ENCODE data around the gene DYRK1A. TPM values are rescaled to one million over a fixed set of nuclear protein-coding genes. Genes with fewer than 3 reads are reported as not detected.
A peak's percentile ranks its signal among the peaks of the same experiment; 100 is the strongest.

Gene DYRK1A
- total RNA-seq, 1 donor from 2014 or later = 108 TPM

DNA sequence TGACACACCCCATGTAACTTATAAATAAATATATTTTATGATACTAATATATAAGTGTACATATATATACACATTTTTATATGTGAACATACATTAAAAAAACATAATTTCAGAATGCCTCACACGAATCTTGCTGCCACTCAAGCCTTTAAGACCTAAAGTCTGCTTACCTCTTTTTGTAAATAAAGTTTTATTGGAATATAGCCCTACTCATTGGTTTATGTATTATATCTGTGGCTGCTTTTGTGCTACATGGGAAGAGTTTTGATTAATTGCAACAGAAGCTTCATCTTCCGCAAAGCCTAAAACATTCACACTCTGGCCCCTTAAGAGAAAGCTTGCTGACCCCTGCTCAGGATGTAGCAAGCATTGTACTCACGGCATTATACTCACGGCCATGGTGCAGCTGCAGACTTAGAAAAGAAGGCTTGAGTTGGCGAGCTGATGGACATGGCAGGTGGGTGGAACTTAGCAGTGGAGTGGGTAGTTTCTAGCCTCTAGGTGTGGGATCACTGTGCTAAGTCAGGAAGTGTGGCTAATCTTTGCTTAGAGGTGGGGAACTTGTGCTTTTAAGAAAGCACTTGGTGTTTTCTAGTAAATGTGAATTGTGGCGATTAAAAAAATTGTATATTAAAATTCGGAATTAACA, 80.8 kb downstream of the DYRK1A start:
- peaks cover 30% of the 10 kb centered on the region for H3K4me1 ChIP-seq
- H3K36me3 Mint-ChIP-seq = peaks cover 25% of the 10 kb centered on the region
- no peaks in the 10 kb centered on the region for H3K27me3 ChIP-seq
- peak overlapping the region; percentile 9 for H3K27ac ChIP-seq
- H3K9me3 Mint-ChIP-seq = peaks cover 1% of the 10 kb centered on the region
- no peak overlapping the region for H3K4me3 Mint-ChIP-seq
- TF ChIP-seq, protein P1, sequence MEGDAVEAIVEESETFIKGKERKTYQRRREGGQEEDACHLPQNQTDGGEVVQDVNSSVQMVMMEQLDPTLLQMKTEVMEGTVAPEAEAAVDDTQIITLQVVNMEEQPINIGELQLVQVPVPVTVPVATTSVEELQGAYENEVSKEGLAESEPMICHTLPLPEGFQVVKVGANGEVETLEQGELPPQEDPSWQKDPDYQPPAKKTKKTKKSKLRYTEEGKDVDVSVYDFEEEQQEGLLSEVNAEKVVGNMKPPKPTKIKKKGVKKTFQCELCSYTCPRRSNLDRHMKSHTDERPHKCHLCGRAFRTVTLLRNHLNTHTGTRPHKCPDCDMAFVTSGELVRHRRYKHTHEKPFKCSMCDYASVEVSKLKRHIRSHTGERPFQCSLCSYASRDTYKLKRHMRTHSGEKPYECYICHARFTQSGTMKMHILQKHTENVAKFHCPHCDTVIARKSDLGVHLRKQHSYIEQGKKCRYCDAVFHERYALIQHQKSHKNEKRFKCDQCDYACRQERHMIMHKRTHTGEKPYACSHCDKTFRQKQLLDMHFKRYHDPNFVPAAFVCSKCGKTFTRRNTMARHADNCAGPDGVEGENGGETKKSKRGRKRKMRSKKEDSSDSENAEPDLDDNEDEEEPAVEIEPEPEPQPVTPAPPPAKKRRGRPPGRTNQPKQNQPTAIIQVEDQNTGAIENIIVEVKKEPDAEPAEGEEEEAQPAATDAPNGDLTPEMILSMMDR (IDR thresholded peaks at IDR 0.05) = no peak
- TF ChIP-seq EZH2phosphoT487 (IDR thresholded peaks at IDR 0.05) (no peak), EZH2 (IDR thresholded peaks at IDR 0.05) (no peak)
- peaks cover 7% of the 10 kb centered on the region for H3F3A ChIP-seq (ENCODE audit: low read depth)
- no peak overlapping the region for H3K9ac ChIP-seq
- peak; percentile 48 for DNase-seq (ENCODE audit: low spot score)
- no peak overlapping the region for H2AFZ ChIP-seq (replicated peaks)
- H3K27ac Mint-ChIP-seq = peak overlapping the region; percentile 30
- peak overlapping the region; percentile 7 for H3K4me2 ChIP-seq
- no peaks in the 10 kb centered on the region for H3K9me3 ChIP-seq (ENCODE audit: low read depth)
- H3K27me3 Mint-ChIP-seq (ENCODE audit: insufficient read depth, low read depth) = no peaks in the 10 kb centered on the region
- peaks cover 52% of the 10 kb centered on the region for H3K4me1 Mint-ChIP-seq
- H3K4me3 ChIP-seq = no peak overlapping the region
- no peaks in the 10 kb centered on the region for H3K36me3 ChIP-seq
- H3K79me2 ChIP-seq (ENCODE audit: low read depth) = peaks cover 100% of the 10 kb centered on the region
- H4K20me1 ChIP-seq (ENCODE audit: low read depth) = peaks cover 100% of the 10 kb centered on the region

DNA sequence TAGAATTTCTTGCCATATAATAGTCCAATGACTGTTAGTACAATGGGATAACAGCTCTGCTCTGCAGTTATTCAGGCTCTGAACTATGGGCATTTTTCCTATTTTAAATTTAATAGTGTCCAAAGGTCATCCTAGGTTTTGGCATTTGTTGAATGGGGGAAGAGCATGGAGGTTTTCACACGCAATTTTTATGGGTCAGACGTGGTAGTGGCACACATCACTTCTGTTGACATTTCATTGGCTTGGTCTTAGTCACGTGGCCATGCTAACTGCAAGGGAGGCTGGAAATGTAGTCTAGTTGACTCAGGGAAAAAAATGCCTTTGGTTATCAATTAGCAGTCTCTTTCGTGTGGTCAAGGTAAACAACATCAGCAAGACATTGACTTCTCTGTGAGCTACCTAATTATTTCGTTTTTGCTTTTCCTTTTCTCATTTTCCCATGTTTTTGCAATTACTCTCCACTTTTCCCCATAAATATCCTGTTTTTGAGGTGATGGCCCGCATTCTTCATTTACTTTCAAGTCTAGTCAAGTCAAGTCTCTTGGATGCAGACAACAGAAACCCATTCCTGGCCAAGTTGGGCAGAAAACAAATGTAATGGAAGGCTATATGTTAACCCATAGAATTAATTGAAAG, 82.8 kb downstream of the DYRK1A start:
- Mint-ChIP-seq H3K27me3 (ENCODE audit: insufficient read depth, low read depth) (no peaks in the 10 kb centered on the region), H3K36me3 (peaks cover 15% of the 10 kb centered on the region), H3K4me3 (no peak overlapping the region), H3K9me3 (no peaks in the 10 kb centered on the region), H3K27ac (no peak overlapping the region), H3K4me1 (peaks cover 46% of the 10 kb centered on the region)
- peaks cover 100% of the 10 kb centered on the region for H4K20me1 ChIP-seq (ENCODE audit: low read depth)
- peaks cover 7% of the 10 kb centered on the region for H3F3A ChIP-seq (ENCODE audit: low read depth)
- H3K4me1 ChIP-seq = peaks cover 30% of the 10 kb centered on the region
- no peak overlapping the region for H3K27ac ChIP-seq
- peaks cover 100% of the 10 kb centered on the region for H3K79me2 ChIP-seq (ENCODE audit: low read depth)
- DNase-seq (ENCODE audit: low spot score) = no peak
- H3K4me2 ChIP-seq = no peak overlapping the region
- no peak overlapping the region for H3K9ac ChIP-seq
- no peaks in the 10 kb centered on the region for H3K9me3 ChIP-seq (ENCODE audit: low read depth)
- no peak overlapping the region for H3K4me3 ChIP-seq
- H2AFZ ChIP-seq (replicated peaks) = no peak overlapping the region
- H3K27me3 ChIP-seq = no peaks in the 10 kb centered on the region
- no peaks in the 10 kb centered on the region for H3K36me3 ChIP-seq
- TF ChIP-seq, protein P1 (IDR thresholded peaks at IDR 0.05) = no peak
- TF ChIP-seq EZH2 (IDR thresholded peaks at IDR 0.05) (no peak), EZH2phosphoT487 (IDR thresholded peaks at IDR 0.05) (no peak)

DNA sequence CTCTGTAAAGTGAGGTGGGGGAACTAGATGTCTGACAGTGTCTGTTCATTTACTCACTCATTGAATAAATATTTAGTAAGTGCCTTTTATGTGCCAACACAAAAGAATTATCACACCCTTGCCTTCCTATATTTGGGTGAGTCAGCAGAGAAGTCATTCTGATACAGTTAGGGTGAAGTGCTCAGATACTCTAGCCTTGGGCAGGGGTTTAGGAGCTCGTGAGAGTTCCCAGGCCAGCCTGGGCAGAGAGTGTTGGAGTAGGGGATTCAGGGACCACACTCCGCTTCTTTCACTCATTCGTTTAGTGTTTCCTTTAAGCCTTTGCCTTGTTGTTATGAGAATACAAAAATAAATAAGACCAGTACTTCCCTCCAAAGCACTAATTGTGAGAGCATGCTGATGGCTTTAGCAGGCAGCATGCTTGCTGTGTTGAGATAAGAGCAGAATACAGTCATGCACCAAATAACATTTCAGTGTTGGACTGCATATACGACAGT, 83.9 kb downstream of the DYRK1A start:
- no peak for DNase-seq (ENCODE audit: low spot score)
- Histone ChIP-seq H3K27ac (no peak overlapping the region), H3F3A (ENCODE audit: low read depth) (peaks cover 7% of the 10 kb centered on the region), H3K79me2 (ENCODE audit: low read depth) (peaks cover 100% of the 10 kb centered on the region), H4K20me1 (ENCODE audit: low read depth) (peaks cover 100% of the 10 kb centered on the region), H3K9me3 (ENCODE audit: low read depth) (no peaks in the 10 kb centered on the region), H3K4me3 (no peak overlapping the region), H3K36me3 (no peaks in the 10 kb centered on the region), H3K4me2 (no peak overlapping the region), H2AFZ (replicated peaks) (no peak overlapping the region), H3K27me3 (no peaks in the 10 kb centered on the region), H3K4me1 (peaks cover 22% of the 10 kb centered on the region), H3K9ac (no peak overlapping the region)
- no peaks in the 10 kb centered on the region for H3K9me3 Mint-ChIP-seq
- no peak overlapping the region for H3K27ac Mint-ChIP-seq
- TF ChIP-seq EZH2 (IDR thresholded peaks at IDR 0.05) (no peak), EZH2phosphoT487 (IDR thresholded peaks at IDR 0.05) (no peak)
- TF ChIP-seq, protein P1 (IDR thresholded peaks at IDR 0.05) = no peak
- H3K27me3 Mint-ChIP-seq (ENCODE audit: insufficient read depth, low read depth) = no peaks in the 10 kb centered on the region
- peaks cover 43% of the 10 kb centered on the region for H3K4me1 Mint-ChIP-seq
- H3K4me3 Mint-ChIP-seq = no peak overlapping the region
- H3K36me3 Mint-ChIP-seq = peaks cover 16% of the 10 kb centered on the region

Measured in neural progenitor cell (in vitro differentiated cells).